Large intestine (tissue), 3 donors: ENCODE results near the gene INVS. TPM values are rescaled to one million over a fixed set of nuclear protein-coding genes. Genes with fewer than 3 reads are reported as not detected.

Experiments used
- DNase-seq, 2 donors: peaks; one replicate each; pipeline versions ENCODE4 v3.0.0 to v3.0.0-alpha.2; 2013
- H3K27ac ChIP-seq: one replicate; pipeline ENCODE4 v1.5.1; 2013; ENCODE audit warnings: low read length
- H3K27me3 ChIP-seq: 2 replicates; pipeline ENCODE4 v1.6.1; 2013; ENCODE audit warnings: low read length; ENCODE audit not compliant: control insufficient read depth, insufficient read depth
- H3K36me3 ChIP-seq: 2 replicates; pipeline ENCODE4 v1.6.1; 2013; ENCODE audit warnings: low read length; ENCODE audit not compliant: control insufficient read depth, insufficient read depth
- H3K4me1 ChIP-seq: one replicate; pipeline ENCODE4 v1.6.1; 2013; ENCODE audit warnings: low read length; ENCODE audit not compliant: control insufficient read depth, insufficient read depth
- H3K4me3 ChIP-seq: one replicate; pipeline ENCODE4 v1.5.1; 2013; ENCODE audit warnings: low read length
- H3K9me3 ChIP-seq: one replicate; pipeline ENCODE4 v1.6.1; 2013; ENCODE audit warnings: mild to moderate bottlenecking, low read depth, low read length, moderate library complexity; ENCODE audit not compliant: control insufficient read depth
- WGBS: methylation state at CpG from one replicate; pipeline ENCODE4 v1.1.5; 2013; ENCODE audit warnings: low lambda C conversion rate; ENCODE audit not compliant: insufficient coverage; 5-methylcytosine and 5-hydroxymethylcytosine counted together
- polyA plus RNA-seq: library from polyadenylated mRNA; unstranded; fragments of 120-200 nt; gene quantifications from one replicate; pipeline ENCODE4 v1.2.1, GENCODE V29; 2013

The INVS gene
- polyA plus RNA-seq, 1 donor, result 15.8 TPM

DNA sequence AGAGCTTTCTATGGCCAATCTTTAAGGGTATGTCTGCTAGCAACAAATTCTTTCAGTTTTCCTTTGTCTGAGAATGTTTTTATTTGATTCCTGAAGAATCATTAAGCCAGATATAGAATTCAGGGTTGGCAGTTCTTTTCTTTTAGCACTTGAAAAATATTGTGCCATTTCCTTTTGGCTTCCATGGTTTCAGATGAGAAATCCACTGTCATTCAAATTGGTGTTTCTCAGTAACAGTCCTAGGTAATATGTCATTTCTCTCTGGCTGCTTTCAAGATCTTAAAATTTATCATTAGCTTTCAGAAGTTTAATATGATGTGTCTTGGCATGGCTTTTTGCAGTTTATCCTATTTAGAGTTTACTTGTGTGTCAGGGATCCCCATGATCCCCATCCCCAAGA, 186.0 kb downstream of the INVS start:
- no peaks in the 10 kb centered on the region for H3K27me3 ChIP-seq
- no peak for DNase-seq
- H3K27ac ChIP-seq, result no peak overlapping the region
- no peak overlapping the region for H3K4me3 ChIP-seq
- no peaks in the 10 kb centered on the region for H3K4me1 ChIP-seq
- peaks cover 8% of the 10 kb centered on the region for H3K9me3 ChIP-seq
- H3K36me3 ChIP-seq, result peaks cover 51% of the 10 kb centered on the region

DNA sequence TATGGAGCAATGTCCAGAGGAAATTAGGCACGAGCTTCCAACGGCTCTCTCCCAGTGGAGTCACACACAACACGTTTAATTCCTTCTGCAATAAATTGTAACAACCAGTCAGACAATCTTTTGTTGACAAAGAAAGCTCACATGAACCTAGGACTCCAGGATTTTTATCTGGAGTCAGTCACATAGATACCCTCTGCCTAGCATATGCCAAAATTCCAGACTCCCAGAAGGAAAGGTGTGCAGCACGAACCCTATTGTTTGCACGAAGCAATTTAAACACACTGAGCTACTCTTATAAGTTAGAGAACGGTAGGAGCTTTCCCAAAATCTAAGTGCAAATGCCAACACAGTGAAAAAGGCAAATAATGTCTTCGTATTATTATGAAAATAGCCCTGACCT, 186.6 kb downstream of the INVS start:
- no peak for DNase-seq
- Histone ChIP-seq H3K27ac (no peak overlapping the region), H3K4me1 (no peaks in the 10 kb centered on the region), H3K36me3 (peaks cover 53% of the 10 kb centered on the region), H3K4me3 (no peak overlapping the region), H3K27me3 (no peaks in the 10 kb centered on the region), H3K9me3 (peaks cover 8% of the 10 kb centered on the region)
- 100% methylated on average over 1 of the region's 7 CpGs for WGBS

DNA sequence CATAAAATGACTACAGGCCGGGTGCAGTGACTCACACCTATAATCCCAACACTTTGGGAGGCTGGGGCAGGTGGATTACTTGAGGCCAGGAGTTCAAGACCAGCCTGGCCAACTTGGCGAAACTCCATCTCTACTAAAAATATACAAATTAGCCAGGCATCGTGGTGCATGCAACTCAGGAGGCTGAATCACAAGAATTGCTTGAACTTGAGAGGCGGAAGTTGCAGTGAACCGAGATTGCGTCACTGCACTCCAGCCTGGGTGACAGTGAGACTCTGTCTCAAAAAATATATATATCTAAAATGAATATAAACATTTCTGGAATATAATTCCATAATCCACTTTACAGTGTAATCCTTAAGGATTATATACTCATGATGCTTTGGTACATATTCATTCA, 187.2 kb downstream of the INVS start:
- H3K27me3 ChIP-seq, result no peaks in the 10 kb centered on the region
- no CpG with 5 or more reads among the region's 6 CpGs for WGBS

DNA sequence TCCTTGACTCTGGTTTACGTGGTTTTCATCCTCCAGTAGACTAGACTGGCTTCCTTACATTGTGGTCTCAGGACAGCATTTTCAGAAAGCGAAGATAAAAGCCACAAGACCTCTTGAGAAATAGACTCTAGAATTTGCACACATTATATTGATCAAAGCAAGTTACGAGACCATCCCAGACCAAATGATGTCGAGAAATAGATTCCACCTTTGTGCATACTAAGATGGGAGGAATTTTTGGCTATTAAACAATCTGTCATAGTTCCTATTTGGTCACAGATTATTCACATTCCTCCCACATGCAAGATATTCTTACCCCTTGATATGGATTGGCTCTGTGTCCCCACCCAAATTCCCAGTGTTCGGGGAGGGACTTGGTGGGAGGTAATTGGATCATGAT, 188.1 kb downstream of the INVS start:
- H3K4me3 ChIP-seq, result no peak overlapping the region
- WGBS, result 100% methylated on average over 3 of the region's 5 CpGs
- no peaks in the 10 kb centered on the region for H3K4me1 ChIP-seq
- no peak for DNase-seq
- H3K9me3 ChIP-seq, result peaks cover 8% of the 10 kb centered on the region
- peaks cover 65% of the 10 kb centered on the region for H3K36me3 ChIP-seq
- no peaks in the 10 kb centered on the region for H3K27me3 ChIP-seq
- no peak overlapping the region for H3K27ac ChIP-seq

More for the DNA sequence above, 187.2 kb downstream of the INVS start:
- Histone ChIP-seq H3K9me3 (peaks cover 8% of the 10 kb centered on the region), H3K4me3 (no peak overlapping the region), H3K27ac (no peak overlapping the region), H3K36me3 (peaks cover 58% of the 10 kb centered on the region), H3K4me1 (no peaks in the 10 kb centered on the region)
- no peak for DNase-seq

DNA sequence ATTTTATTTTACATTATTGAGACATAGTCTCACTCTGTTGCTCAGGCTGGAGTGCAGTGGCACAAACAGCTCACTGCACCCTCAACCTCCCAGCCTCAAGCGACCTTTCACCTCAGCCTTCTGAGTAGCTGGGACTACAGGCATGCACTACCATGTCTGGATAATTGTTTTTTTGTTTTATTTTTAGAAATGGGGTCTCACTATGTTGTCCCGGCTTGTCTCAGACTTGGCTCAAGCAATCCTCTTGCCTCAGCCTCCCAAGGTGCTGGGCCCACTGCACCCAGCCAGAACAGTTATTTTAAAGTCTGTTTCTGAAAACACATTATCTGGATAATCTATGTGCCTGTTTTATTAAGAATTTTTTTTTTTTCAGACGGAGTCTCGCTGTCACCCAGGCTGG, 191.7 kb downstream of the INVS start:
- DNase-seq, result no peak
- Histone ChIP-seq H3K36me3 (peaks cover 73% of the 10 kb centered on the region), H3K9me3 (no peaks in the 10 kb centered on the region), H3K27ac (no peak overlapping the region), H3K4me3 (no peak overlapping the region), H3K4me1 (peaks cover 3% of the 10 kb centered on the region), H3K27me3 (no peaks in the 10 kb centered on the region)
- WGBS, result no CpG with 5 or more reads among the region's 4 CpGs

DNA sequence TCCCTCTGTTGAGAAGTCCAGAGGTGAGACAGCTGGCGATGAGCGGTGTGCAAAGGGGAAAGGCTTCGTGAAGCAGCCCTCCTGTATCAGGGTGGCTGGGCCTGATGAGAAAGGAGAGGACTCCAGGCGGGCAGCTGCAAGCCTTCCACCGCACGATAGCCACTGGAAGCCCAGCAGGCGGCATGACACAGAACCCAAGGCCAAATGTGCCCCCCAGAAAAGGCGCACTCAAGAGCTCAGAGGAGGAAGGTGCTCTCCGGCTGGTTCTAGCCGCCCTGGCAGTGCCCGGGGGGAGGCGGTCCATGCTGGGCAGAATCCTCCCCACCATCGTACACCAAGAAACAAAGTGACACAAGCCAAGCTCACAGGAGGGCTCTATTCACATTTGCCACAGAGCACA, 193.4 kb downstream of the INVS start:
- WGBS, result no CpG with 5 or more reads among the region's 13 CpGs

DNA sequence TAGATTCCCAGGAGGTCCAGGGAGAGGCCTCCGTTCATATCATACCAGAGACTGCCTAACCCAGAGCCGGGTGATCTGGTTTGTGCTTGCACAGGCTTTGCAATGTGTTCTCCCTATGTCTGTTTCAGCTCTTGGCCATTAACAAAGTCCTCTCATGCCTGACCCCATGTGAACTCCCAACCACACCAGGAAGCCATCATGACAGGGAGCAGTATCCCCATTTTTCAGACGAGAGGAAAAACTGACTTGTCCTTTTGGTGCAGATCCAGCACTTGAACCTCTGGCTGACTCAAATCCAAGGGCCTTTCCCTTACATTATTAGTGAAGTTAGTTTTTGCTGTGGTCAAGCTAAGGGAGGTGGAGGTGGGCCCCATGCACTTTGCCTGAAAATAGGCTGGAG, 195.3 kb downstream of the INVS start:
- Histone ChIP-seq H3K27ac (no peak overlapping the region), H3K9me3 (no peaks in the 10 kb centered on the region), H3K36me3 (peaks cover 71% of the 10 kb centered on the region), H3K27me3 (no peaks in the 10 kb centered on the region), H3K4me3 (no peak overlapping the region), H3K4me1 (peaks cover 5% of the 10 kb centered on the region)
- WGBS, result 80% methylated on average over 1 of the region's 3 CpGs
- DNase-seq, result no peak

More for the DNA sequence above, 193.4 kb downstream of the INVS start:
- DNase-seq, result no peak
- Histone ChIP-seq H3K27me3 (no peaks in the 10 kb centered on the region), H3K4me3 (no peak overlapping the region), H3K27ac (no peak overlapping the region), H3K9me3 (no peaks in the 10 kb centered on the region), H3K4me1 (peaks cover 5% of the 10 kb centered on the region), H3K36me3 (peaks cover 68% of the 10 kb centered on the region)

DNA sequence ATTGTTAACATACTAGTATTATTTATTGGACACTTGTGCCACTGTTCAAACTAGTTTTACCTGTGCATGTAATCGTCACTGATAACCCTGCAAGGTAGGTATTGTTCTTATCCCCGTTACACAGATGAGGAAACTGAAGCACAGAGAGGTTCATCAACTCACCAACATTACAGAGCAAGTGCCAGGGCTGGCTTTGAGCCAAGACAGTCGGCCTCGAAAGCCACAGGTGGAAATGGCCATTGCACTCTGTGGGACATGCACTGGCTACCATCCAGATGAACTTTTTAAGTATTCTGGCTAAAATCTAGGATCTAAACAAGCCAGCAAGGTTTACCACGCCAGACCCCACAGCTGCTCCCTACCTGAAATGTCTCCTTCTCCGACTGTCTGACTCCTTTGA, 195.8 kb downstream of the INVS start:
- no CpG with 5 or more reads among the region's 6 CpGs for WGBS
- Histone ChIP-seq H3K4me1 (peaks cover 5% of the 10 kb centered on the region), H3K36me3 (peaks cover 72% of the 10 kb centered on the region), H3K27me3 (no peaks in the 10 kb centered on the region), H3K27ac (no peak overlapping the region), H3K9me3 (no peaks in the 10 kb centered on the region), H3K4me3 (no peak overlapping the region)
- DNase-seq, result no peak

DNA sequence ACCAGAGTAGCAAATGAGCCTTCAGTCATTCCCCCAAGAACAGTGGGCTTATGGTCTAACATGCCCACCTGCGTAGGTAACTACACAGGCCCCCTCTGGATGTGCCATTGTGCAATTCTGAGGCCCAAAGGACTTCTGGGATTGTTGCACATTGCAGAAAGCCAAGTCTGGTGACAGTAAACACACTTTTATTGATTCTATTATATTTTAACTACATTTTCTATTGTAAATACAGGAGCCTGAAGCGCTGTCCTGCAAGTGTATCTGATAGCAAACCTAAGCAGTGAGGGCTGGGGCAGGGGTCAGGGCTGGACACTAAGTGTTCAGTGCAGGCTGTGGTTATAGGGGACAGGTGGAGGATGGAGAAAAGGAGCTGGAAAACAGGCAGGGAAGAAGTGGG, 196.2 kb downstream of the INVS start:
- Histone ChIP-seq H3K27ac (no peak overlapping the region), H3K4me3 (no peak overlapping the region), H3K36me3 (peaks cover 72% of the 10 kb centered on the region), H3K27me3 (no peaks in the 10 kb centered on the region), H3K9me3 (no peaks in the 10 kb centered on the region), H3K4me1 (peaks cover 5% of the 10 kb centered on the region)
- no peak for DNase-seq
- WGBS, result no CpG with 5 or more reads among the region's 2 CpGs

DNA sequence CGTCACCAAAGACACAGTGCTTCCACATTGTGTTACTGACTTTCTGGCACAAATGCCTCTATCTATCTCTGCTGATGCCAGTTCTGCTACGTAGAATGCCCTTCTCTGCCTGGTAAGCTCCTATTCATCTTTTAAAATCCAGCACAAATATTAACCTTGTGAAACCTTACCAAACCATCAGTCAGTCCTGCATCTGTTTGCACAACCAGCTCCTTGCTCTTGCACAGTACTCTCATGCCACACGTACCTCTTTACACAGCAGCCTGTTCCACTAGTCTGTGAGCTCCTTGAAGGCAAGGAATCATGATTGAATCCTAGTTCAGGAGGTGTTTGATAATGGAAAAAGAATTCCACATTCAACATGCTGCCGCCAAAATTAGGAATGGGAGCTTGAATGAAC, 197.4 kb downstream of the INVS start:
- no peaks in the 10 kb centered on the region for H3K9me3 ChIP-seq
- no CpG with 5 or more reads among the region's 4 CpGs for WGBS
- H3K4me1 ChIP-seq, result peaks cover 5% of the 10 kb centered on the region
- peaks cover 67% of the 10 kb centered on the region for H3K36me3 ChIP-seq
- no peak overlapping the region for H3K4me3 ChIP-seq
- H3K27me3 ChIP-seq, result no peaks in the 10 kb centered on the region
- no peak for DNase-seq
- no peak overlapping the region for H3K27ac ChIP-seq

DNA sequence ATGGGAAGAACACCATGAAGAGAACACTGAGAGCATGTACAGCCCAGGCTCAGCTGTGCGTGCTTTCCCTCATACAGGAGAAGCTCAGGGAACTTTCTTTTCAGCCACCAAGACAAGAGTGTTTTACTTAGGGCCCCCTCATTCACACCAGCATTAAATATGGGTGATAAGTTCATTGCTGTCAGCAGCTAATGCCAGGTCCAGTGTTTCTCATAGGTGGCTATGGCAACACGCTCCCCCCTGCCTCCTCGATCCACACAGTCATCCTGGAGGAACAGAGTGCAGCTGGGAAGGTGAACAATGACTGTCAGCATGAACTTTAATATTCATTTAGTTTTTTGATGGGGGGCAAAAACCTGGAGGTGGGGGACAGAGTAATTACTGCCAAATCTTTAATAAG, 199.3 kb downstream of the INVS start:
- Histone ChIP-seq H3K27ac (no peak overlapping the region), H3K4me1 (peaks cover 5% of the 10 kb centered on the region), H3K4me3 (no peak overlapping the region), H3K36me3 (peaks cover 68% of the 10 kb centered on the region), H3K9me3 (no peaks in the 10 kb centered on the region), H3K27me3 (no peaks in the 10 kb centered on the region)
- WGBS, result no CpG with 5 or more reads among the region's 3 CpGs
- DNase-seq, result no peak
